A549 (cell line): Measurements from ENCODE around the gene NPHS1. TPM values are rescaled to one million over a fixed set of nuclear protein-coding genes. Genes with fewer than 3 reads are reported as not detected.

Experiments used
- ATAC-seq, 2 experiments: fragments of 200-7000 bp in 1 of 2; fragments of >200 bp in 1 of 2; cut with Nextera tagmentation in 1 of 2; cut with Tn5 transposase in 1 of 2; 3 replicates each; pipeline versions ENCODE4 v1.8.0 to v1.9.1; 2018 to 2020; ENCODE audit warnings: mild to moderate bottlenecking in 1 of 2, moderate library complexity in 1 of 2
- CTCF ChIA-PET: fragments of 300-600 bp; sonication (Branson Sonifier 250); formaldehyde crosslinking; extraction: SDS; loops from one replicate; lab custom pipeline; 2021; ENCODE audit warnings: antibody characterized with exemption, inconsistent platforms; lab: Yijun Ruan, JAX
- POLR2A ChIA-PET: fragments of 350-600 bp; formaldehyde crosslinking; extraction: SDS; loops from one replicate; lab custom pipeline; 2021; ENCODE audit warnings: antibody characterized with exemption, inconsistent platforms; lab: Yijun Ruan, JAX
- DNase-seq, 2 experiments: peaks; one replicate each; pipeline versions ENCODE4 v3.0.0 to v3.0.0-alpha.2; 2011 to 2016; ENCODE audit warnings: low read depth in 1 of 2, low spot score in 1 of 2
- FAIRE-seq: peaks from 2 replicates; lab custom pipeline; 2011; peaks lifted over from hg19 to GRCh38; lab: Jason Lieb, UNC
- H3K27ac ChIP-seq, 2 experiments: fragments of >200 bp; sonication (Bioruptor Twin); formaldehyde crosslinking; 3 replicates each; pipeline ENCODE4 v1.5.1; 2016 to 2017
- H3K4me1 ChIP-seq: fragments of >200 bp; sonication (Bioruptor Twin); formaldehyde crosslinking; 3 replicates; pipeline ENCODE4 v1.6.1; 2016
- H3K4me2 ChIP-seq: fragments of >200 bp; sonication (Bioruptor Twin); formaldehyde crosslinking; 3 replicates; pipeline ENCODE4 v1.6.1; 2016
- H3K4me3 ChIP-seq: fragments of >200 bp; sonication (Bioruptor Twin); formaldehyde crosslinking; 3 replicates; pipeline ENCODE4 v1.5.1; 2016
- H3K9me3 ChIP-seq: fragments of >200 bp; sonication (Bioruptor Twin); formaldehyde crosslinking; 3 replicates; pipeline ENCODE4 v1.6.1; 2016
- BHLHE40 ChIP-seq: IDR thresholded peaks from 2 replicates; pipeline ENCODE4 v1.6.1; 2012; ENCODE audit warnings: low read depth, low read length, inconsistent platforms
- CEBPB ChIP-seq, 2 experiments: fragments of >200 bp in 1 of 2; sonication (Bioruptor Twin) in 1 of 2; formaldehyde crosslinking in 1 of 2; IDR thresholded peaks; 2 replicates each; pipeline ENCODE4 v1.6.1; 2012 to 2016
- CHD2 ChIP-seq: fragments of 150-350 bp; IDR thresholded peaks from 2 replicates; pipeline ENCODE4 v1.6.1; 2014; ENCODE audit warnings: low read length; ENCODE audit not compliant: partially characterized antibody
- CHD4 ChIP-seq: fragments of 200-600 bp; sonication (generic); IDR thresholded peaks from 2 replicates; pipeline ENCODE4 v1.6.1; 2016; ENCODE audit warnings: antibody characterized with exemption, mild to moderate bottlenecking, borderline replicate concordance
- EHMT2 ChIP-seq: fragments of 200-600 bp; sonication (generic); IDR thresholded peaks from 2 replicates; pipeline ENCODE4 v1.6.1; 2016; ENCODE audit warnings: antibody characterized with exemption, low read depth, mild to moderate bottlenecking, moderate library complexity
- EP300 ChIP-seq, 2 experiments: fragments of >200 bp; sonication (Bioruptor Twin); formaldehyde crosslinking; IDR thresholded peaks; 2 replicates in 1 of 2; 3 replicates in 1 of 2; pipeline ENCODE4 v1.6.1; 2016 to 2017
- ESRRA ChIP-seq: fragments of 150-350 bp; IDR thresholded peaks from 2 replicates; pipeline ENCODE4 v1.6.1; 2014; ENCODE audit warnings: mild to moderate bottlenecking, low read length, borderline replicate concordance
- GATA3 ChIP-seq: IDR thresholded peaks from 2 replicates; pipeline ENCODE4 v1.6.1; 2012; ENCODE audit warnings: borderline replicate concordance
- HDAC2 ChIP-seq: fragments of 200-600 bp; sonication (generic); IDR thresholded peaks from 2 replicates; pipeline ENCODE4 v1.6.1; 2016
- HMGXB4 ChIP-seq: fragments of 250-450 bp; sonication (Bioruptor Pico); IDR thresholded peaks from 2 replicates; pipeline ENCODE4 v1.5.0; 2021; ENCODE audit warnings: mild to moderate bottlenecking, moderate library complexity, borderline replicate concordance
- HOXB13 ChIP-seq: fragments of 250-450 bp; sonication (Bioruptor Pico); IDR thresholded peaks from 2 replicates; pipeline ENCODE4 v1.5.0; 2020; ENCODE audit warnings: low read depth, mild to moderate bottlenecking, moderate library complexity
- JUNB ChIP-seq: fragments of >200 bp; sonication (Bioruptor Twin); formaldehyde crosslinking; IDR thresholded peaks from 2 replicates; pipeline ENCODE4 v1.6.1; 2016
- KDM1A ChIP-seq: fragments of 200-600 bp; sonication (generic); IDR thresholded peaks from 2 replicates; pipeline ENCODE4 v1.6.1; 2016; ENCODE audit warnings: low read depth, mild to moderate bottlenecking
- MYC ChIP-seq: IDR thresholded peaks from 2 replicates; pipeline ENCODE4 v1.6.1; 2012; ENCODE audit warnings: mild to moderate bottlenecking, inconsistent platforms, low read length, improper control_type of control experiment, borderline replicate concordance
- NR3C1 ChIP-seq: fragments of >200 bp; sonication (Bioruptor Twin); formaldehyde crosslinking; IDR thresholded peaks from 3 replicates; pipeline ENCODE4 v1.6.1; 2017
- POLR2A ChIP-seq: IDR thresholded peaks from 2 replicates; pipeline ENCODE4 v1.6.1; 2012; ENCODE audit warnings: mild to moderate bottlenecking, low read length
- RAD21 ChIP-seq, 2 experiments: fragments of >200 bp in 1 of 2; sonication (Bioruptor Twin) in 1 of 2; formaldehyde crosslinking in 1 of 2; IDR thresholded peaks in 1 of 2; conservative IDR thresholded peaks in 1 of 2; 2 replicates in 1 of 2; 3 replicates in 1 of 2; pipeline ENCODE4 v1.6.1; 2012 to 2018; ENCODE audit warnings: inconsistent platforms in 1 of 2
- REST ChIP-seq: fragments of 200-600 bp; sonication (generic); IDR thresholded peaks from 2 replicates; pipeline ENCODE4 v1.6.1; 2016; ENCODE audit warnings: antibody characterized with exemption, mild to moderate bottlenecking, moderate library complexity
- RNF2 ChIP-seq: fragments of 200-600 bp; sonication (generic); IDR thresholded peaks from 2 replicates; pipeline ENCODE4 v1.6.1; 2016; ENCODE audit warnings: low read depth, mild to moderate bottlenecking, antibody characterized with exemption, moderate library complexity, borderline replicate concordance
- USF2 ChIP-seq: fragments of 450-650 bp; IDR thresholded peaks from 2 replicates; pipeline ENCODE4 v1.6.1; 2014; ENCODE audit warnings: antibody characterized with exemption
- ZSCAN20 ChIP-seq: fragments of 250-450 bp; sonication (Bioruptor Pico); IDR thresholded peaks from 2 replicates; pipeline ENCODE4 v1.8.0; 2022; ENCODE audit warnings: mild to moderate bottlenecking, moderate library complexity
- WGBS: methylation state at CpG from one replicate; pipeline ENCODE4 v1.1.6; 2017; ENCODE audit errors: missing lambda C conversion rate; 5-methylcytosine and 5-hydroxymethylcytosine counted together
- polyA plus RNA-seq, 4 experiments: library from polyadenylated mRNA; depleted of rRNA in 3 of 4; stranded (reverse); fragments of >200 nt; fragmentation: RNase III in 1 of 4; extraction: RNeasy Plus Mini Kit Qiagen cat#74134 plus additional on column Dnase treatment in 1 of 4; gene quantifications; 2 replicates in 3 of 4; 3 replicates in 1 of 4; pipeline ENCODE4 v1.2.3, GENCODE V29; 2011 to 2017
- TF ChIP-seq, protein P1 (sequence below): fragments of >200 bp; sonication (Bioruptor Twin); formaldehyde crosslinking; IDR thresholded peaks from 2 replicates; pipeline ENCODE4 v1.6.1; 2016
- TF ChIP-seq, protein P2 (sequence below): fragments of 250-450 bp; sonication (Bioruptor Pico); IDR thresholded peaks from 2 replicates; pipeline ENCODE4 v1.5.0; 2020; ENCODE audit warnings: low read depth, mild to moderate bottlenecking, moderate library complexity
- TF ChIP-seq, protein P3 (sequence below): fragments of >200 bp; sonication (Bioruptor Twin); formaldehyde crosslinking; IDR thresholded peaks from 3 replicates; pipeline ENCODE4 v1.5.1; 2016

Gene NPHS1
- polyA plus RNA-seq, 2 of the 4 experiments (the other 2 are of a cell fraction): 0.27 TPM

- CTCF ChIA-PET: interaction anchor here (1.9 to 5.9 kb wide), 2 partner anchors 8 to 19 kb away, joined by 4 to 23 read pairs; no protein-coding TSS in a partner anchor
- POLR2A ChIA-PET: no interaction called here
- no peak for ATAC-seq
- no peak for DNase-seq
- no peak overlapping the region for H3K4me2 ChIP-seq
- TF ChIP-seq JUNB (no peak), ESRRA (no peak), MYC (no peak), HMGXB4 (CRISPR knock-in tag) (no peak), HDAC2 (no peak), USF2 (no peak), CHD4 (no peak), CEBPB (IDR thresholded peaks at IDR 0.05) (no peak), ZSCAN20 (CRISPR knock-in tag) (no peak), POLR2A (no peak), REST (no peak), RNF2 (no peak), EP300 (IDR thresholded peaks at IDR 0.05) (no peak), EHMT2 (no peak), NR3C1 (no peak), HOXB13 (CRISPR knock-in tag) (no peak), KDM1A (no peak)
- TF ChIP-seq, protein P1, sequence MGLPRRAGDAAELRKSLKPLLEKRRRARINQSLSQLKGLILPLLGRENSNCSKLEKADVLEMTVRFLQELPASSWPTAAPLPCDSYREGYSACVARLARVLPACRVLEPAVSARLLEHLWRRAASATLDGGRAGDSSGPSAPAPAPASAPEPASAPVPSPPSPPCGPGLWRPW: no peak
- TF ChIP-seq, protein P2, sequence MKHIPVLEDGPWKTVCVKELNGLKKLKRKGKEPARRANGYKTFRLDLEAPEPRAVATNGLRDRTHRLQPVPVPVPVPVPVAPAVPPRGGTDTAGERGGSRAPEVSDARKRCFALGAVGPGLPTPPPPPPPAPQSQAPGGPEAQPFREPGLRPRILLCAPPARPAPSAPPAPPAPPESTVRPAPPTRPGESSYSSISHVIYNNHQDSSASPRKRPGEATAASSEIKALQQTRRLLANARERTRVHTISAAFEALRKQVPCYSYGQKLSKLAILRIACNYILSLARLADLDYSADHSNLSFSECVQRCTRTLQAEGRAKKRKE: no peak
- TF ChIP-seq, all 56 proteins: peak for 0
- Histone ChIP-seq H3K27ac (no peak overlapping the region), H3K4me1 (no peaks in the 10 kb centered on the region), H3K9me3 (no peaks in the 10 kb centered on the region), H3K4me3 (no peak overlapping the region)
- FAIRE-seq: no peak
- 92% methylated on average over 10 of the region's 10 CpGs for WGBS
These were observed 67.0 kb downstream of the NPHS1 start for GRCh38 chr19:35785339-35785627.

GRCh38 chr19:35784503-35785338 lies 67.6 kb downstream of the NPHS1 start:
- FAIRE-seq (no peak), DNase-seq (no peak), ATAC-seq (no peak)
- POLR2A ChIA-PET: no interaction called here
- Histone ChIP-seq H3K4me1 (no peaks in the 10 kb centered on the region), H3K9me3 (no peaks in the 10 kb centered on the region), H3K4me3 (no peak overlapping the region), H3K4me2 (no peak overlapping the region), H3K27ac (no peak overlapping the region)
- CTCF ChIA-PET: interaction anchor here (0.5 to 1.9 kb wide), 4 partner anchors 19 to 146 kb away, joined by 3 to 4 read pairs (median 3); no protein-coding TSS in a partner anchor
- WGBS: 81% methylated on average over 28 of the region's 45 CpGs
- TF ChIP-seq GATA3 (no peak), HMGXB4 (CRISPR knock-in tag) (no peak), ZSCAN20 (CRISPR knock-in tag) (no peak), RAD21 (conservative IDR thresholded peaks at IDR 0.05 in 1 of 2, IDR thresholded peaks at IDR 0.05 in 1 of 2) (no peak), CEBPB (IDR thresholded peaks at IDR 0.05) (no peak), CHD2 (no peak), JUNB (no peak), BHLHE40 (no peak), USF2 (no peak)
- TF ChIP-seq, protein P3, sequence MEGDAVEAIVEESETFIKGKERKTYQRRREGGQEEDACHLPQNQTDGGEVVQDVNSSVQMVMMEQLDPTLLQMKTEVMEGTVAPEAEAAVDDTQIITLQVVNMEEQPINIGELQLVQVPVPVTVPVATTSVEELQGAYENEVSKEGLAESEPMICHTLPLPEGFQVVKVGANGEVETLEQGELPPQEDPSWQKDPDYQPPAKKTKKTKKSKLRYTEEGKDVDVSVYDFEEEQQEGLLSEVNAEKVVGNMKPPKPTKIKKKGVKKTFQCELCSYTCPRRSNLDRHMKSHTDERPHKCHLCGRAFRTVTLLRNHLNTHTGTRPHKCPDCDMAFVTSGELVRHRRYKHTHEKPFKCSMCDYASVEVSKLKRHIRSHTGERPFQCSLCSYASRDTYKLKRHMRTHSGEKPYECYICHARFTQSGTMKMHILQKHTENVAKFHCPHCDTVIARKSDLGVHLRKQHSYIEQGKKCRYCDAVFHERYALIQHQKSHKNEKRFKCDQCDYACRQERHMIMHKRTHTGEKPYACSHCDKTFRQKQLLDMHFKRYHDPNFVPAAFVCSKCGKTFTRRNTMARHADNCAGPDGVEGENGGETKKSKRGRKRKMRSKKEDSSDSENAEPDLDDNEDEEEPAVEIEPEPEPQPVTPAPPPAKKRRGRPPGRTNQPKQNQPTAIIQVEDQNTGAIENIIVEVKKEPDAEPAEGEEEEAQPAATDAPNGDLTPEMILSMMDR: no peak
